K562 (cell line): ENCODE data around the gene POLR2M. TPM values are rescaled to one million over a fixed set of nuclear protein-coding genes. Genes with fewer than 3 reads are reported as not detected.
A peak's percentile ranks its signal among the peaks of the same experiment; 100 is the strongest.

Experiments
- ATAC-seq: fragments of 200-7000 bp; cut with Tn5 transposase; 3 replicates; pipeline ENCODE4 v1.9.1; 2020; ENCODE audit warnings: moderate library complexity
- BruUV-seq: library from RNA; stranded (reverse); fragments of 400-500 nt; replicated peaks from 2 replicates; lab custom pipeline; 2021; lab: Mats Ljungman, UMichigan
- CTCF ChIA-PET: fragments of 300-600 bp; formaldehyde crosslinking; extraction: SDS; loops from one replicate; lab custom pipeline; 2021; ENCODE audit warnings: low intra/inter-chr PET ratio; lab: Yijun Ruan, JAX
- POLR2A ChIA-PET: fragments of 300-600, 350-650 bp; sonication (Branson Sonifier 250); formaldehyde crosslinking; extraction: SDS; loops from one replicate; lab custom pipeline; 2021; ENCODE audit warnings: antibody characterized with exemption, inconsistent platforms; lab: Yijun Ruan, JAX
- DNase-seq, 4 experiments: peaks; one replicate each; pipeline versions ENCODE4 v3.0.0 to v3.0.0-alpha.2; 2011 to 2018; ENCODE audit warnings: low spot score in 3 of 4, mixed read lengths in 3 of 4; ENCODE audit errors: extremely low read depth in 1 of 4
- FAIRE-seq: peaks from 2 replicates; lab custom pipeline; 2011; peaks lifted over from hg19 to GRCh38; lab: Jason Lieb, UNC
- H2AFZ ChIP-seq: 2 replicates; pipeline ENCODE4 v1.6.0; 2011; ENCODE audit warnings: low read depth, low read length, control low read depth, inconsistent platforms
- H3K27ac ChIP-seq: fragments of 200-600 bp; 3 replicates; pipeline ENCODE4 v1.8.0; 2011; ENCODE audit warnings: low read depth, mild to moderate bottlenecking, control low read depth, inconsistent platforms, low read length, moderate library complexity, mixed read lengths; ENCODE audit errors: extremely low read depth
- H3K27me3 ChIP-seq, 2 experiments: fragments of 300-600 bp in 1 of 2; 2 replicates in 1 of 2; 3 replicates in 1 of 2; pipeline versions ENCODE4 v1.6.0 to v1.8.0; 2011; ENCODE audit warnings: inconsistent platforms in 2 of 2, low read length in 2 of 2, mild to moderate bottlenecking in 1 of 2, mixed read lengths in 1 of 2, moderate library complexity in 1 of 2; ENCODE audit not compliant: control insufficient read depth in 2 of 2, insufficient read depth in 2 of 2
- H3K36me3 ChIP-seq: fragments of 300-600 bp; 3 replicates; pipeline ENCODE4 v1.8.0; 2011; ENCODE audit warnings: mild to moderate bottlenecking, low read length, inconsistent platforms; ENCODE audit not compliant: control insufficient read depth, insufficient read depth
- H3K4me1 ChIP-seq, 2 experiments: fragments of 200-600 bp in 1 of 2; replicated peaks in 1 of 2; 2 replicates in 1 of 2; 3 replicates in 1 of 2; pipeline versions ENCODE4 v1.5.1 to v1.8.0; 2011; ENCODE audit warnings: inconsistent platforms in 2 of 2, low read length in 2 of 2, mild to moderate bottlenecking in 1 of 2, mixed read lengths in 1 of 2, moderate library complexity in 1 of 2; ENCODE audit not compliant: control insufficient read depth in 2 of 2, insufficient read depth in 2 of 2
- H3K4me2 ChIP-seq: 2 replicates; pipeline ENCODE4 v1.6.1; 2011; ENCODE audit warnings: low read length, control low read depth, inconsistent platforms, mixed read lengths; ENCODE audit not compliant: insufficient read depth
- H3K4me3 ChIP-seq: fragments of 200-600 bp; sonication (generic), shearing (Covaris generic); 2 replicates; pipeline ENCODE4 v1.5.1; 2016; ENCODE audit warnings: control low read depth, inconsistent platforms
- H3K79me2 ChIP-seq: fragments of 200-600 bp; 3 replicates; pipeline ENCODE4 v1.8.0; 2011; ENCODE audit warnings: low read length, inconsistent platforms; ENCODE audit not compliant: control insufficient read depth, insufficient read depth
- H3K9ac ChIP-seq, 2 experiments: 2 replicates each; pipeline versions ENCODE4 v1.6.0 to v1.6.1; 2011; ENCODE audit warnings: low read depth in 2 of 2, low read length in 2 of 2, control low read depth in 1 of 2, inconsistent platforms in 1 of 2, mild to moderate bottlenecking in 1 of 2, mixed read lengths in 1 of 2; ENCODE audit not compliant: insufficient read depth in 1 of 2
- H3K9me1 ChIP-seq: one replicate; pipeline ENCODE4 v1.6.0; 2011; ENCODE audit warnings: inconsistent platforms, mild to moderate bottlenecking, low read length, moderate library complexity; ENCODE audit not compliant: control insufficient read depth, insufficient read depth
- H3K9me3 ChIP-seq: replicated peaks from 2 replicates; pipeline ENCODE4 v1.5.1; 2011; ENCODE audit warnings: low read depth, low read length, inconsistent platforms; ENCODE audit not compliant: control insufficient read depth, insufficient read depth
- H4K20me1 ChIP-seq: replicated peaks from 2 replicates; pipeline ENCODE4 v1.6.1; 2011; ENCODE audit warnings: low read length, inconsistent platforms, mixed read lengths; ENCODE audit not compliant: control insufficient read depth, insufficient read depth
- ATF1 ChIP-seq, 2 experiments: fragments of 450-650 bp in 1 of 2; IDR thresholded peaks; 2 replicates each; pipeline ENCODE4 v1.6.1; 2016; ENCODE audit warnings: missing compliant biosample characterization in 1 of 2, missing genetic modification characterization in 1 of 2
- GABPB1 ChIP-seq: sonication (generic); formaldehyde crosslinking; IDR thresholded peaks from 2 replicates; pipeline ENCODE4 v1.8.0; 2022; ENCODE audit warnings: mild to moderate bottlenecking, missing genetic modification reagents
- HCFC1 ChIP-seq: IDR thresholded peaks from 2 replicates; pipeline ENCODE4 v1.6.1; 2012; ENCODE audit warnings: low read depth, low read length, improper control_type of control experiment
- MTA2 ChIP-seq: fragments of 450-650 bp; IDR thresholded peaks from 2 replicates; pipeline ENCODE4 v1.6.1; 2016; ENCODE audit warnings: low read depth
- NELFE ChIP-seq: IDR thresholded peaks from 2 replicates; pipeline ENCODE4 v1.6.1; 2011; ENCODE audit warnings: mild to moderate bottlenecking; ENCODE audit not compliant: insufficient read depth, insufficient read length
- NEUROD1 ChIP-seq: fragments of 150-350 bp; IDR thresholded peaks from 2 replicates; pipeline ENCODE4 v1.6.1; 2014; ENCODE audit warnings: borderline replicate concordance, low read length, low read depth; ENCODE audit not compliant: partially characterized antibody
- ZBTB7A ChIP-seq: IDR thresholded peaks from 2 replicates; pipeline ENCODE4 v1.6.1; 2011; ENCODE audit warnings: low read depth, mild to moderate bottlenecking, low read length, moderate library complexity, borderline replicate concordance; ENCODE audit not compliant: control insufficient read depth
- ZNF12 ChIP-seq: sonication (generic); formaldehyde crosslinking; IDR thresholded peaks from 2 replicates; pipeline ENCODE4 v1.4.0; 2020; ENCODE audit warnings: mild to moderate bottlenecking, missing genetic modification reagents
- ZNF316 ChIP-seq: fragments of 450-650 bp; IDR thresholded peaks from 2 replicates; pipeline ENCODE4 v1.6.1; 2016
- WGBS: fragments of 100-300 bp; shearing (Covaris generic); methylation state at CpG from one replicate; pipeline ENCODE4 v1.1.6; 2016; ENCODE audit warnings: low coverage, mixed read lengths; ENCODE audit not compliant: insufficient coverage; ENCODE audit errors: missing lambda C conversion rate; 5-methylcytosine and 5-hydroxymethylcytosine counted together
- in situ Hi-C: fragments of 300-500 bp; cut with MboI; formaldehyde crosslinking; loops from 4 replicates; pipeline ENCODE4 v1.15.0; 2018; ENCODE audit warnings: inconsistent platforms, mixed read lengths
- intact Hi-C: fragments of 100-400 bp; cut with micrococcal nuclease; formaldehyde crosslinking; loops from 2 replicates; pipeline ENCODE4 v1.14.2; 2022
- polyA plus RNA-seq, 8 experiments: library from polyadenylated mRNA; depleted of rRNA in 4 of 8; stranded (reverse) in 5 of 8; unstranded in 3 of 8; fragments of >200 nt; fragmentation: Nextera tagmentation in 2 of 8; fragmentation: Illumina TruSeq in 1 of 8; extraction: Ambion mirVana in 2 of 8; extraction: Trizol in 1 of 8; gene quantifications; 2 replicates each; pipeline versions ENCODE4 v1.2.1 to v1.2.3, GENCODE V29; 2011 to 2014; ENCODE audit warnings: inconsistent platforms in 1 of 8, missing spikeins in 1 of 8
- total RNA-seq, 7 experiments: library from RNA; depleted of rRNA in 6 of 7; stranded (reverse); fragments of >200 nt in 6 of 7; fragmentation: Illumina TruSeq in 2 of 7; extraction: Trizol in 2 of 7; gene quantifications; 2 replicates each; pipeline versions ENCODE4 v1.2.1 to v1.2.3, GENCODE V29; 2011 to 2021; ENCODE audit warnings: low replicate concordance in 1 of 7

POLR2M gene
- total and polyA plus RNA-seq, 9 of the 15 experiments (the other 6 are each of a cell fraction or from before 2014, with no cell fraction given): 9.2 to 1,050 (median 43.0) TPM

DNA sequence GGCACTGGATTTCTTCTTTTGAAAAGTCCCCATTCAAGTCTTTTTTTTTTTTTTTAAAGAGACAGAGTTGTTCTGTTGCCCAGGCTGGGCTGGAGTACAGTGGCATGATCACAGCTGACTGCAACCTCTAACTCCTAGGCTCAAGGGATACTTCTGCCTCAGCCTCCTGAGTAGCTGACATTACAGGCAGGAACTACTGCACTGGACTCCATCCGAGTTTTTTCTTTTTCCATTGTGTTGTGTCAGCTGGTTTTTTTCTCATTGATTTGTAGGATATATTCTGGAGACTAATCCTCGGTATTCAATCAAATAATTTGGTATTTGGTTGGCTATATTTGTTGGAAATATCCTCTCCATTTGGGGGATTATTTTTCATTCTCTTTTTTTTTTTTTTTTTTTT lies 11.8 kb downstream of the POLR2M start:
- CTCF ChIA-PET: no interaction called here
- WGBS: 75% methylated on average over 2 of the region's 2 CpGs
- intact Hi-C loops: no loop called here
- Histone ChIP-seq H3K9me1 (no peaks in the 10 kb centered on the region), H3K36me3 (peaks cover 28% of the 10 kb centered on the region; the same call in 2 of the 3 replicates), H3K27me3 (no peaks in the 10 kb centered on the region), H3K4me1 (no peaks in the 10 kb centered on the region), H3K4me3 (no peak overlapping the region), H4K20me1 (no peaks in the 10 kb centered on the region), H2AFZ (no peak overlapping the region), H3K79me2 (no peaks in the 10 kb centered on the region), H3K9ac (no peak overlapping the region), H3K9me3 (no peaks in the 10 kb centered on the region), H3K4me2 (no peak overlapping the region), H3K27ac (no peak overlapping the region)
- no TSS peak for BruUV-seq
- ATAC-seq (no peak), FAIRE-seq (no peak), DNase-seq (no peak)
- POLR2A ChIA-PET: interaction anchor here (1.2 kb wide), 1 partner anchor 8 kb away, joined by 3 read pairs; no protein-coding TSS in a partner anchor
- TF ChIP-seq ATF1 (CRISPR knock-in tag; IDR thresholded peaks at IDR 0.05) (no peak), ATF1 (tag; IDR thresholded peaks at IDR 0.05) (no peak), ZNF316 (peak; percentile 29; the same call in 1 of the 2 replicates), GABPB1 (CRISPR knock-in tag) (no peak), MTA2 (no peak), HCFC1 (no peak), NELFE (no peak), ZNF12 (CRISPR knock-in tag) (no peak), NEUROD1 (no peak), ZBTB7A (no peak)
- in situ Hi-C loops: no loop called here
